HG03095 (cell line): Measurements from ENCODE around the gene ADRA1B.
A peak's percentile ranks its signal among the peaks of the same experiment; 100 is the strongest.

Experiments used
- ATAC-seq: cut with Tn5 transposase; IDR thresholded peaks from one replicate; pipeline ENCODE4 v1.9.1; 2021; ENCODE audit warnings: moderate library complexity; ENCODE audit not compliant: unreplicated experiment

Gene ADRA1B

GRCh38 chr5:159915904-159916840, at the start of gene ADRA1B:
TSS of gene ADRA1B (plus strand) at chr5:159916482. CDS start at chr5:159916906, 424 bp downstream.
- peak; percentile 80 for ATAC-seq

DNA sequence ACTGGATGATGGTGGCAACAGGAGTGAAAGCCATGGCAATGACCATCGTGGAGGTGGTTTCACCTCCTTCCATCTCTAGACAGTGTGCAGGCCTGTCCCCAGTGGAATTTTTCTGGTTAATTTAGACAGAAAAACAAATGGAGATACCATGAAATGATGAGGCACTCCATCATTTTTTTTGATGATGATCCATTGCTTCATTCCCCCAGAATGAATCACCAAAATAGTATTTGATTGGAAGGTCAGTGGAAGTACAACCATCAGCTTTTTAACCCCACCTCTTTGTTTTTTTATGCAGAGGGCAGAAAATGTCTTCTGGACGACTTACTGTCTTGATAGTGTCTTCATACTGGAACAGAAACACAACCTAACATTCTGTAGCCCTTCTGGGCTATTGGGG, 42.6 kb upstream of the ADRA1B start:
- ATAC-seq, result no peak

DNA sequence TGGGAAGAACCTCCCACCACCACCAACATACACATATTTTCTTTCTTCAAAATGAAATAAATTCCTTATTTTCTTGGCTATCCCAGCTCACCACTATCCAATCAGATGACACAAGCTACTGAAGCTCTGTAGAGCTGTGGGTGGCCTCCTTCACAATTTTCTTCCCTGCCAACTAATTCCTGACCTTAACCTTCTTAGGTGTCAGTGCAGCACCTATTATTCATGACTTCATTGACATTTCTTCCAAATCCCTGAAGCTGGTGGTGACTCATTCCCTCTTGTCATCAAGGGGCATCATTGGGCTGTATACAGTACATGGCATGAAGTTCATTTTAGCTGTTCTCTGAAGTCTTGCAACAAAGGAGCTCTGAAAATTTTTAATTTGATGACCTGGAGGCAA, 42.0 kb upstream of the ADRA1B start:
- no peak for ATAC-seq

DNA sequence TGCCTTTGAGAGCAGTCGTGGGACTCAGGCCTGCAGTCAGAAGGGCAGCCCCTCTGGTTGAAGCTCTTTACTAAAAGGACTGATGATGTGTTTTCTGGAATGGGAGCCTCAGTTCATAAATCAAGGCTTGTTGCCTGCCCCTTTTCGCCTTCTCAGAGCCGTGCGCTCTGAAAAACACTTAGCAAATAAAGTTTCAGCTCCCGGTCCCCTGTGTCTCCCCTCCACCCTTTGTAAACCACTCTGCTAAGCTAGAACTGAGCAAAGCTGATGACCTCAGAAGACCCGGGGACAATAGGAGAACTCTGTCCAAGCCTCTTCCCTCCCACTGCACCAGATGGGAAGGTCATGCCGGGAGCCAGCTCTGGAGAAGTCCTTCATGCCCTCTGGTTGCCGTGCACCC, 39.3 kb upstream of the ADRA1B start:
- ATAC-seq, result no peak

DNA sequence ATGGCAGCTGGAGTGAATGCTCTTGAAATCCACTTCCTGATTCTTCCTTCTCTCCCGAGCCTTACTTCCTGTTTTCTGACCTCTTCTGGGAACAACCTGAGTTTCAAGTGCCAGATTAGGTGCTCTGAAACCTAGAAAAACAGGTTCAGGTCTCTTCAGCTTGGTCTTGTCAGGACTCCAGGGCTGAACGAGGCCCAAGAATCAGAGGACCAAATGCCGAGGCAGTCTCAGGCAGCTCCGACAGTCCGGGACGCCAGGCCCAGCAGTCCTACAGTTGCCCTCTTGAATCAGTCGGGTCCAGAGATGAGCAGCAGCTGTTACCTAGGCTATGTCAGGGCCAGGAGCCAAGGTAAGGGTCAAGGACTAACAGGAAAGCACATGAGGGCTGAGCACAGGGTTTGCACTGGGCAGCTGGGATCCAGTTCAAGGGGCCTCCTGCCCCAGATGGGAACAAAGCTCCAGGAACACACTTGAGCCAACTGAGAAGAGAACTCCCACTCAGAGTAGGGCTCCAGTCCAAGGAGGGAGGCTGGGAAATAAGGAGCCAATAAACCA, 38.3 kb upstream of the ADRA1B start:
- no peak for ATAC-seq

DNA sequence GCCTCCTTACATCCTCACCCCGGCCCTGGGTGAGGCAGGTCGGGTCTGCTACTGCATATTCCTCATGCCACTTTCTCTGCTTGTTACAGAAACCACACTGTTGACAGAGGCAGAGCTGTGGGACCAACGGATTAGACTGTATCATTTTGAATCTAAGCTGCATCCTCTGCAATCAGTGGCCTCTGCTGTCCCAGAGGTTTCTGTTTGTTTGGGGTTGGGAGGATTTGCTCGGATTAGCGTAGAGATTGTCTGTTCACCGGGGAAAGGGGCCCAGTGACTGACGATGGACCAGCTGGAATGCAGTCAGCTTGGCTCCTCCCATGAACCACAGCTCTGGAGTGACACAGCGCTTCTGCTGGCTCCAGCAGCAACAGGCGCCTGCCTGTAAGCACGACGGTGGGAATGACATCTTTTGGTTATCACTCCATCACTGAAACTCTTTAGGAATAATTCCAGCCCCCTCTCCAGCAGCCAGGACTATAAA, 37.3 kb upstream of the ADRA1B start:
- ATAC-seq, result no peak

GRCh38 chr5:159880676-159881075, 35.6 kb upstream of the ADRA1B start:
- no peak for ATAC-seq

GRCh38 chr5:159881967-159882366, 34.3 kb upstream of the ADRA1B start:
- ATAC-seq, result no peak

GRCh38 chr5:159883522-159883950, 32.7 kb upstream of the ADRA1B start:
- ATAC-seq, result no peak

DNA sequence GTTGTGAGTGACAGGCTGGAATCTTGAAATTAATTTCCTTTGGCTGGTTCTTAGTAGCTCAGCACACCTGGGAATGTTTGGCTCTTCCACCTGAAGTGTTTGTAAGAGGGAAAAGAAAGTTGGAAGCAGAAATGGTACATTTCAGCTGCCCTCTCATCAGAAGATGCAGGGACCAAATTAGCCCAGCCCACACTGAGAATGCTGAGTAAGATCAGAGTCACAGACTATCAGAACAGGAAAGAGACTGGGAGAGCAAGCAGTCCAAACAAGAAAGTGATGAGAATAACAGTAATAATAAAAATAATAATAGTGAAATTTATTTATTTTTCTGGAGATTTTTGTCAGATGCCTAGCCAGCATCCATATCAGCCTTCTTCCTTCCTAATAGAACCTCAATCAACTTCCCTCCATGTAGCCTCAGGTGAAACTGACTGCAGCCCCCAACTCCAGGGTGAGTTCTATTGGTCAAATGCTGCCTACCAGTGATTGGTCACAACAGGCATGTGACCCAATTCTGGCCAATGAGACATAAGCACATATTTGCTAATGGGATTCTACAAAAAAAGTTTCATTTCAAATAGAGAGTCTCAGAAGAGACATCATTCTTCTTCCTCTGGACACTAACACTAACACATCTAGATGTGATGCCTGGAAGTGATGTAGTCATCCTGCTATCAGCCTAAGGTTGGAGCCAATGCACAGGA, 31.2 kb upstream of the ADRA1B start:
- ATAC-seq, result no peak

DNA sequence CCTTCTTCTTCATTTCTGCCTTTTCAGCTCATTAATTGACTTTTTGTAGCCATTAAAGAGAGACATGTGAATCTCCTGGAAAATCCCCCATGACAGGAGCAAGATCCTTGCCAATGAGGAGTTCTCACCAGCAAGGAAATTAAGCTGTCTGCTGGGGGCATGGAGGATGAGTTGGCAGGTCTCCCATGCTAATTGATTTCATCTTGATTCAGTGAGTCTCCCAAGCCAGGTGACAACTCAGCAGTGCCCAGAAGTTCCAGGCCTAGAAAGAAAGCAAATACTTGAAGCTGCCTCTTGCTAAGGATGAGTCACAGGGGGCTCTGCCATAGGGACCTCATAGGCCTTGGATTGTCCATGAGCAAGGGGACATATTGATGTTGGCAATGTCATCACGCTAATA, 30.0 kb upstream of the ADRA1B start:
- ATAC-seq, result no peak

DNA sequence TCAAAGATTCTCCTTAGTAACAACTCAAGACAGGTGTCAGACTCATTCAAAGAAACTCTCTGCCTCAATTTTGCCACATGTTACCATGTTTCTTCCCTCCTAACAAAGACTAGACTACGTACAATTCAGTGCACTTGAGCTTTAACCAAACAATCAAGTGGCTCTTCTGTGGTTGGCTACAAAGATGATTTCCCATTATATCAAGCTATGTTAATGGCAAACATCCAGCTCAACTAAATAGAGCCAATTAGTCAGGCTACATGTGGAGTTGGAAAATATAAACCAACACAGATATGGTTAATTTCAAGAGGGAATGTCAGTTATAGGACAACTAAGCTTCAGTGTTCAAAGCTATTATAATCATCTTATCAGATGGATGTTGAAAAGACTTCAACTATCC, 29.2 kb upstream of the ADRA1B start:
- ATAC-seq, result no peak

- ATAC-seq, result no peak
These were observed 27.4 kb upstream of the ADRA1B start for GRCh38 chr5:159888860-159889259.

- ATAC-seq, result no peak
These were observed 26.1 kb upstream of the ADRA1B start for GRCh38 chr5:159890141-159890540.

- no peak for ATAC-seq
These were observed 24.9 kb upstream of the ADRA1B start for GRCh38 chr5:159891371-159891770.

- ATAC-seq, result no peak
These were observed 23.1 kb upstream of the ADRA1B start for GRCh38 chr5:159893040-159893695.

DNA sequence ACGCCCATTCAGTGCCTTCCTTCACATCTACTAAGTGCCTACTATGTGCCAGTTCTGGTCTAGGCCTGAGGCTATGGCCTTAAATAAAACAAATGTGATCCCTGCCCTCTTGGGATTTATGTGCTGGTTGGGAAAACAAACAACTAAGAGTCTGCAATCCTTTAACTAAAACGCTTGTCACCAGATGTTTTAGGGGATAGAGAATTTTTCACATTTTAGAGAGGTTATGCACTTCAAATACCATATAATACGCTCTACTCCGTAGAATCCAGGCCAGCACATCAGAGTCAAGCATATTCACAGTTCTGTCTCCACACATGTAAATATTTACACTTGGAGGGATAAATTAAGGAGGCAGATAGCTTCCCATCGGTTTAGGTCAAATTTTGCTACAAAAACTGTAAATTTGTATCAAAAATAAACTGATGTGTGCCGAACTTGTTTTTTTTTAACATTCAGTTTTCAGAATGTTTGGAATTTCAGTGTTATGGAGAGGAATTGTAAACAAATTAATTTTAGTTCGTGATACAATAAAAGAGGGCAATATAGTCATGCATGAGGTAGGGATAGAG, 22.0 kb upstream of the ADRA1B start:
- ATAC-seq, result no peak

DNA sequence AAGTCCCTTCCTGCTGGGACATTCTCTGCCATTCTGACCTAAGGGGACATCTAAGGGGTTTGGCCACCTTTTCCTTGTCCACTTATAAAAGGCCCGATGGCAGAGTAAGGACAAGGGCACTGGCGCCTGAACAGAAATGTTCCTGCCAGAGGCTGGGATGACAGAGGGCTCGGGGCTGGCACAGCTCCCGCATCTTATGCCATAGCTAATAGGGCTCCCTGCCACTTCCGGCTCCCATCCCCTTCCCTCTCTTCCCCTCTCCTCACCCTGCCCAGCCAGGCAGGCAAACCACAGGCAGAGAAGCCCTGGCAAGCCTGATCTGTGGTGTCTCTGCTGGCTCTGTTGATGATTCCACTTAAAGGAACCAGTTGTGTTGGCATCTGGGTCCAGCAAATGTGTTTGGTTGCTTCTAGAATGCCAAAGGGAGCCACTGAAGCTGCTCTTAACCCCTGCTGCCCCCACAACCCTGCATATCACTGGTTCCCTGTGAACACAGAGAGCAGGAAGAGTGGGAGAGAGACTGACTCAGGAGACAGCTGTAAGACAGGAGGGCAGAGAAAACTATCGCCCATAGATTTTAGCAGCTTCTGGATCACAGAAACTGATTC, 18.4 kb upstream of the ADRA1B start:
- ATAC-seq, result no peak

- ATAC-seq, result no peak
These were observed 16.9 kb upstream of the ADRA1B start for GRCh38 chr5:159899067-159900049.
